Thyroid gland (tissue), 4 donors: ENCODE measurements around the gene LTB4R. TPM values are rescaled to one million over a fixed set of nuclear protein-coding genes. Genes with fewer than 3 reads are reported as not detected.
A peak's percentile ranks its signal among the peaks of the same experiment; 100 is the strongest.

ENCODE experiments used
- DNase-seq, 2 donors: peaks; one replicate each; pipeline ENCODE4 v3.0.0-alpha.2; 2019
- H3K27ac ChIP-seq, 3 donors: fragments of 200-600 bp; sonication (generic); 1 replicate in 2 of 3; 2 replicates in 1 of 3; pipeline ENCODE4 v1.5.1; 2016 to 2019; ENCODE audit warnings: mild to moderate bottlenecking in 1 of 3, moderate library complexity in 1 of 3
- H3K27me3 ChIP-seq: fragments of 200-600 bp; sonication (generic); one replicate; pipeline ENCODE4 v1.5.1; 2019
- H3K36me3 ChIP-seq, 2 donors: fragments of 200-600 bp; sonication (generic); one replicate each; pipeline ENCODE4 v1.5.1; 2016 to 2019
- H3K4me1 ChIP-seq, 2 donors: fragments of 200-600 bp; sonication (generic); one replicate each; pipeline ENCODE4 v1.5.1; 2017 to 2019
- H3K4me3 ChIP-seq, 3 donors: fragments of 200-600 bp; sonication (generic); replicated peaks in 1 of 3; 1 replicate in 2 of 3; 2 replicates in 1 of 3; pipeline ENCODE4 v1.5.1; 2016; ENCODE audit warnings: mild to moderate bottlenecking in 1 of 3
- H3K9me3 ChIP-seq: fragments of 200-600 bp; sonication (generic); one replicate; pipeline ENCODE4 v1.5.1; 2017
- POLR2A ChIP-seq, 2 donors: fragments of 450-650 bp; IDR thresholded peaks; one replicate each; pipeline ENCODE4 v1.6.1; 2017; ENCODE audit warnings: antibody characterized with exemption in 2 of 2, mild to moderate bottlenecking in 2 of 2, moderate library complexity in 1 of 2
- WGBS, 2 donors: methylation state at CpG; one replicate each; pipeline ENCODE4 v1.1.5; 2017; 5-methylcytosine and 5-hydroxymethylcytosine counted together
- intact Hi-C: fragments of 100-400 bp; cut with DNase I; formaldehyde crosslinking; loops from one replicate; pipeline ENCODE4 v1.15.1; 2023
- total RNA-seq, 4 donors: library from RNA; depleted of rRNA; stranded (reverse); fragments of >200 nt; gene quantifications; one replicate each; pipeline ENCODE4 v1.2.3, GENCODE V29; 2016
- TF ChIP-seq, protein P1 (sequence below), 6 experiments: fragments of 200-600 bp in 3 of 6; fragments of 450-650 bp in 3 of 6; sonication (generic) in 3 of 6; IDR thresholded peaks; one replicate each; pipeline ENCODE4 v1.5.1; 2016 to 2019; ENCODE audit warnings: antibody characterized with exemption in 6 of 6, mild to moderate bottlenecking in 2 of 6, inconsistent platforms in 1 of 6, moderate library complexity in 1 of 6

LTB4R gene
- total RNA-seq, 4 donors from 2014 or later: 4.2 to 7.4 (median 4.3) TPM

DNA sequence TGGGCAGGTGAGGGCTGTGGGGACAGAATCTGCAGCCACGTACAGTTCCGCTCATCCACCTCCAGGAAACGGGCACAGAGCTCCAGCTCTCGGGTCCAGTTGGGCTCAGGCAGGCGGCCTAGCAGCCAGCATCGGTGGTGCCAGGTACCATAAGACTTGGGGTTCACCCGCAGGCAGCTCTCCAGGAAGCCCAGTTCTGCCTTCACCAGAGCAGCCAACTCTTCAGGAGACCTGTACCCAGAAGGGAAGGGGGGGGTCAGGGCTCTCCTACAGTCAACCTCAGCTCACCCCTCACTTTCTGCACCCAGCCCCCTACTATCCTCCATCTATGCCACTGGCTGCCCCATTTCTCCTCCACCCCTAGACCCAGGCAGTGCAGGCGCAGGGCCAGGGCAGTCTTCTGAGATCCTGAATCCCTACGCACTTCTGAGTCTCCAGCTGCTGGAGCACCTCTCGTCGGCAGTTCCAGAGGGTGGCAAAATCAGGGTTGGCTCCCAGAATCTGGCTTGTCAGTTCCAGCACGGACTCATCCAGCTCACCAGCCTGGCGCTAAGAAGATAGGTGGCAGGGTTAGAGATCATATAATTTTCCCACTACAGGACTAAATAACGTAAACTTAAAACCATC is 41.3 kb upstream of the LTB4R start:
- H3K36me3 ChIP-seq: peaks cover 13 to 17% of the 10 kb centered on the region in 2 donors
- H3K4me1 ChIP-seq: peaks cover 8 to 18% of the 10 kb centered on the region in 2 donors
- no peak for DNase-seq
- no peak overlapping the region for H3K4me3 ChIP-seq
- intact Hi-C loops: no loop called here
- WGBS, 2 donors: 95 to 96% methylated on average over 7 to 14 of the region's 14 CpGs
- H3K27me3 ChIP-seq: no peaks in the 10 kb centered on the region
- H3K27ac ChIP-seq: no peak overlapping the region
- no peaks in the 10 kb centered on the region for H3K9me3 ChIP-seq
- no peak for TF ChIP-seq POLR2A (IDR thresholded peaks at IDR 0.05)
- TF ChIP-seq, protein P1, sequence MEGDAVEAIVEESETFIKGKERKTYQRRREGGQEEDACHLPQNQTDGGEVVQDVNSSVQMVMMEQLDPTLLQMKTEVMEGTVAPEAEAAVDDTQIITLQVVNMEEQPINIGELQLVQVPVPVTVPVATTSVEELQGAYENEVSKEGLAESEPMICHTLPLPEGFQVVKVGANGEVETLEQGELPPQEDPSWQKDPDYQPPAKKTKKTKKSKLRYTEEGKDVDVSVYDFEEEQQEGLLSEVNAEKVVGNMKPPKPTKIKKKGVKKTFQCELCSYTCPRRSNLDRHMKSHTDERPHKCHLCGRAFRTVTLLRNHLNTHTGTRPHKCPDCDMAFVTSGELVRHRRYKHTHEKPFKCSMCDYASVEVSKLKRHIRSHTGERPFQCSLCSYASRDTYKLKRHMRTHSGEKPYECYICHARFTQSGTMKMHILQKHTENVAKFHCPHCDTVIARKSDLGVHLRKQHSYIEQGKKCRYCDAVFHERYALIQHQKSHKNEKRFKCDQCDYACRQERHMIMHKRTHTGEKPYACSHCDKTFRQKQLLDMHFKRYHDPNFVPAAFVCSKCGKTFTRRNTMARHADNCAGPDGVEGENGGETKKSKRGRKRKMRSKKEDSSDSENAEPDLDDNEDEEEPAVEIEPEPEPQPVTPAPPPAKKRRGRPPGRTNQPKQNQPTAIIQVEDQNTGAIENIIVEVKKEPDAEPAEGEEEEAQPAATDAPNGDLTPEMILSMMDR (IDR thresholded peaks at IDR 0.05): no peak

DNA sequence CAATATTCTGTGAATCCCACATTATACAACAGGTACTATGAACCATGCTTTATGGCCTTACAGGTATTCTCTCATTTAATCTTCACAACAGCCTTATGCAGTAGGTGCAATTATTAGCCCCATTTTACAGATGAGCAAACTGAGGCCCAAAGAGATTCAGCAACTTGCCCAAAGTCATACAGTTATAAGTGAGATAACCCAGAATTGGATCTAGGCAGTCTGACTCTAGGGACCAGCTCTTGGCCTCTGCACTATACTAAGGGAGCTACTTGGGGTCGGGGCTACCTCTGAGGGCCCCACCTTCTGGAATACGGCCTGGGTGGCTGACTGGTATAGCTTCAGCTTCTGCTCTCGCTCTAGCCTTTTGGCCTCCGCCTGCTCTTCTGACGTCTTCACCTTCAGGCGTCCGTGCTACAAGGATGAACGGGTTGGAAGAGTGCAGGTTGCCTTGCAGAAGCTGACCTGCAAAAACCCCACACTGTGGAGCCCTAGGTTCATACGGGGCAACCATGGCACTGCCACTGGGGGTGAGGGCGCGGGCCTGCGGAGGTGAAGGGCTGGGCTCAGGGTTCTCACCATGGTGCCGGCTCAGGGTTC is 40.7 kb upstream of the LTB4R start:
- Histone ChIP-seq H3K4me1 (peaks cover 8 to 18% of the 10 kb centered on the region in 2 donors), H3K36me3 (peaks cover 13 to 17% of the 10 kb centered on the region in 2 donors), H3K9me3 (no peaks in the 10 kb centered on the region), H3K27me3 (no peaks in the 10 kb centered on the region), H3K4me3 (peak overlapping the region; percentile 30 to 89 (median 77)), H3K27ac (peak overlapping the region; percentile 84 to 95 (median 90))
- intact Hi-C loops: no loop called here
- TF ChIP-seq POLR2A (IDR thresholded peaks at IDR 0.05): no peak
- TF ChIP-seq, protein P1 (IDR thresholded peaks at IDR 0.05): no peak
- no peak for DNase-seq
- WGBS, 2 donors: 14 to 18% methylated on average over 10 to 12 of the region's 13 CpGs

GRCh38 chr14:24271134-24271833 is 40.0 kb upstream of the LTB4R start, which contains the start of gene RABGGTA:
Gene RABGGTA (minus strand): TSS chr14:24271597. CDS start chr14:24271115, 482 bp downstream.
- 1 to 8% methylated on average over 6 to 21 of the region's 61 CpGs for WGBS, 2 donors
- Histone ChIP-seq H3K4me3 (peak within 1 kb of the TSS; percentile 30 to 89 (median 77)), H3K27ac (peak within 1 kb of the TSS; percentile 84 to 95 (median 90)), H3K9me3 (no peaks in the 10 kb centered on the region), H3K36me3 (peaks cover 13 to 14% of the 10 kb centered on the region in 2 donors), H3K4me1 (peaks cover 8 to 18% of the 10 kb centered on the region in 2 donors), H3K27me3 (no peaks in the 10 kb centered on the region)
- TF ChIP-seq POLR2A (IDR thresholded peaks at IDR 0.05): peak in 1 of 2 donors; percentile 75
- TF ChIP-seq, protein P1 (IDR thresholded peaks at IDR 0.05): peak; percentile 25 to 81 (median 50)
- peak; percentile 88 to 90 for DNase-seq
- intact Hi-C loops: no loop called here

GRCh38 chr14:24271834-24272263 is 39.5 kb upstream of the LTB4R start:
- Histone ChIP-seq H3K4me1 (peaks cover 8 to 18% of the 10 kb centered on the region in 2 donors), H3K9me3 (no peaks in the 10 kb centered on the region), H3K27ac (peak overlapping the region; percentile 51 to 95 (median 84)), H3K4me3 (peak overlapping the region in 2 of 3 donors; percentile 8 to 89), H3K36me3 (peaks cover 8% of the 10 kb centered on the region in 2 donors), H3K27me3 (no peaks in the 10 kb centered on the region)
- intact Hi-C loops: no loop called here
- no peak for TF ChIP-seq POLR2A (IDR thresholded peaks at IDR 0.05)
- TF ChIP-seq, protein P1 (IDR thresholded peaks at IDR 0.05): no peak
- no peak for DNase-seq
- 16% methylated on average over 3 of the region's 3 CpGs for WGBS, 2 donors
